ENCODE data around the gene SYT1.

Gene SYT1

DNA sequence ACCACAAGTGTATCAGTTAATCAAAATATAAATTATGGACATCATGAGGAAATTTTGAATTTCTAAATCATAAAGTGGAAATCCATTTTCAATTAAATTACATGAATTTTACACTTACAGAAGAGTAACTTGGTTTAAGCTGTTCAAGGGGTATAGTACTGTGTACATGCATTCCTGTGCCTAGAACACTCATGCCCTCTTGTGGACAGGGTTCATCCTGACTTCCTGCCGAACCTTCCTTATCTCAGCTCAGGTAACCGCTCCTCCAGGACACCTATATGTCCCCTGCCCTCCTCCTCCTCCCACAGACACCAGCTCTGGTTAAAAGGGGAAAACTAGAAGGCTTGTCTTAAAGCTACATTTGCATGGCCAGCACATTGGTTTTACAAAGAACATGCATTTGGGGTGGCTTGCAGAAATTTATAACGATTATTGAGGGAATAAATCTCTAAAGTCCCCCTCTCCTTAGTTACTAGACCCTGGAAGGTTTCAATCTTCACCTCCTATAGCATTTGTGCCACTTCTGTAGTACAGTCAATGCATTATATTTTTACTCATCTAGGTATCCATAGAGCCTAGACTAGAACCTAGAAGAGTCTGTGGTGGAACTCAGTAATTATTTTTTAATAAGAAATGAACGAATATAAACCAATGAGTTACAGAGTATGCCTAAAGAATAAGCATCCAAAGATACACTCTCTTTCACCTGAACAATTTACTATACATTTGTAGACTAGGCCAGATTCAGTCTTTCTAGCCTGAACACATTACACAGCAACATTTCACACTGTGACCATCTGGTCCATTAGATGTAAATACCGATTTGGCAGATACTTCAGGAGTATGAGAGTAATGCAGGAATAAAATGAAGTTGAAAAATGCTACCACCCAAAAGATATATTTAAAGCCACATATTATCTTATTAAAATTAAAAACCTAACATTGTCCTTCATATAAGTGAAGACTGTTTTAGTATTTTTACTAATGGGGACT is 480.6 kb downstream of the SYT1 start:
- H3K9me3 ChIP-seq (ENCODE audit: control insufficient read depth, insufficient read depth, low read length), result no peaks in the 10 kb centered on the region
- H3K27me3 ChIP-seq (ENCODE audit: control insufficient read depth, insufficient read depth, low read length), result no peaks in the 10 kb centered on the region
- no peak overlapping the region for H3K4me3 ChIP-seq (ENCODE audit: low read depth, low read length)
- H3K4me1 ChIP-seq (ENCODE audit: control insufficient read depth, insufficient read depth, low read length), result no peaks in the 10 kb centered on the region
- H3K9ac ChIP-seq (ENCODE audit: low read depth, low read length), result no peak overlapping the region
- no peaks in the 10 kb centered on the region for H3K36me3 ChIP-seq (ENCODE audit: control insufficient read depth, insufficient read depth, low read length)

DNA sequence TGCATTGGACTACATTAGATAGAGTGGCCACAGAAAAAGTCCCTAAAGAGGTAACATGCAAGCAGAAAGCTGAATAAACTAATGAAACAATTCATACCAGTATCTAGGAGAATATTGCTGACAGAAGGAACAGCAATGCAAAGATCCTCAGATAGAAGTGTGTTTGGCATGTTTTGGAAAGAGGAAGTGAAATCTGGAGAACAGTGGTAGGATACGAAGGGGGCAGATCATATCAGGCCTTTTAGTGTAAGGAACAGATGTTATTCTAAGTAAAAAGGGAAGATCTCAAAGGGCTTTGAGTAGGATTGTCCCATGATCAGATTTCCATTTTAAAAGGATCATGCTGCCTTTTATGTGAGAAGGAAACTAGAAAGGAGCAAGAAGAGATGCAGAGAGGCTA is 483.3 kb downstream of the SYT1 start:
- H3K4me1 ChIP-seq (ENCODE audit: control insufficient read depth, insufficient read depth, low read length), result no peaks in the 10 kb centered on the region
- no peaks in the 10 kb centered on the region for H3K36me3 ChIP-seq (ENCODE audit: control insufficient read depth, insufficient read depth, low read length)

GRCh38 chr12:79351251-79351650 is 486.7 kb downstream of the SYT1 start:
- H3K27me3 ChIP-seq (ENCODE audit: control insufficient read depth, insufficient read depth, low read length), result no peaks in the 10 kb centered on the region
- H3K9me3 ChIP-seq (ENCODE audit: control insufficient read depth, insufficient read depth, low read length), result no peaks in the 10 kb centered on the region
- H3K4me1 ChIP-seq (ENCODE audit: control insufficient read depth, insufficient read depth, low read length), result no peaks in the 10 kb centered on the region
- H3K36me3 ChIP-seq (ENCODE audit: control insufficient read depth, insufficient read depth, low read length), result no peaks in the 10 kb centered on the region
- no peak overlapping the region for H3K9ac ChIP-seq (ENCODE audit: low read depth, low read length)
- no peak overlapping the region for H3K4me3 ChIP-seq (ENCODE audit: low read depth, low read length)

More for the DNA sequence above, 483.3 kb downstream of the SYT1 start:
- Histone ChIP-seq H3K27me3 (ENCODE audit: control insufficient read depth, insufficient read depth, low read length) (no peaks in the 10 kb centered on the region), H3K9me3 (ENCODE audit: control insufficient read depth, insufficient read depth, low read length) (no peaks in the 10 kb centered on the region), H3K4me3 (ENCODE audit: low read depth, low read length) (no peak overlapping the region), H3K9ac (ENCODE audit: low read depth, low read length) (no peak overlapping the region)

DNA sequence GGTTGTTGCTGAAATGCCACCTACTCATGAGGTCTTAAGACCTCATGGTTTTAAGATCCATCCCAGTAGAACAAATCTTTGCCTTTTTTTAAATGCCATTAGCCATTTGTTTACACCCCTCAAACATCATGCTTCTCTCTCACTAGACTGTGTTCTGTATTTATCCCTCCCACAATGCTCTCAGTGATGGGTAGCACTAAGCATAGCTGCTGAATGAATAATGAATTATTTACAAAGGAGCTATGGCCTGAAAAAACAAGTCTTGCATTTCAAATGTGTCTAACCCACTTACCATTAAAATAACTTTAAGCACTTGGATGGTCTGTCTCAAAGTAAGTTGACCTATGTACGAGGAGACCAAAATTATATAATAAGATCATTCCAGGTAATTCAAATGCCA is 491.6 kb downstream of the SYT1 start:
- Histone ChIP-seq H3K9ac (ENCODE audit: low read depth, low read length) (no peak overlapping the region), H3K27me3 (ENCODE audit: control insufficient read depth, insufficient read depth, low read length) (no peaks in the 10 kb centered on the region), H3K4me1 (ENCODE audit: control insufficient read depth, insufficient read depth, low read length) (no peaks in the 10 kb centered on the region), H3K9me3 (ENCODE audit: control insufficient read depth, insufficient read depth, low read length) (no peaks in the 10 kb centered on the region), H3K36me3 (ENCODE audit: control insufficient read depth, insufficient read depth, low read length) (no peaks in the 10 kb centered on the region), H3K4me3 (ENCODE audit: low read depth, low read length) (no peak overlapping the region)

DNA sequence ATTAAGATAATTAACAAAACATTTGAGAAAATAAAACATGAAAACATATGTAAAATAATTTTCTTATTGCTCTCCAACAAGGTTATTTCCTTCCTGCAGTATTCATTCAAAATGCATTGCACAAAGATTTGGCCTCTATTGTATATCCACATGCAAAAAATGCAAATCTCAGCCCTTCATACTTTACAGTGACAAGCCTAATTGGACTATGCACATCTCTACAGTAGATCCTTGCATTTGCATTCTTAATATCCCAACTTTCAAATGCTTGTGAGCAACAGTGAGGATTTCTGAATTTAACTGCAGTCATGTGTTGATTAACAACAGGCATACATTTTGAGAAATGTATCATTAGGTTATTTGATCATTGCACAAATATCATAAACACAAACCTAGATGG is 492.5 kb downstream of the SYT1 start:
- no peaks in the 10 kb centered on the region for H3K36me3 ChIP-seq (ENCODE audit: control insufficient read depth, insufficient read depth, low read length)
- no peaks in the 10 kb centered on the region for H3K4me1 ChIP-seq (ENCODE audit: control insufficient read depth, insufficient read depth, low read length)
- H3K4me3 ChIP-seq (ENCODE audit: low read depth, low read length), result no peak overlapping the region
- H3K9ac ChIP-seq (ENCODE audit: low read depth, low read length), result no peak overlapping the region
- H3K9me3 ChIP-seq (ENCODE audit: control insufficient read depth, insufficient read depth, low read length), result no peaks in the 10 kb centered on the region
- H3K27me3 ChIP-seq (ENCODE audit: control insufficient read depth, insufficient read depth, low read length), result no peaks in the 10 kb centered on the region

DNA sequence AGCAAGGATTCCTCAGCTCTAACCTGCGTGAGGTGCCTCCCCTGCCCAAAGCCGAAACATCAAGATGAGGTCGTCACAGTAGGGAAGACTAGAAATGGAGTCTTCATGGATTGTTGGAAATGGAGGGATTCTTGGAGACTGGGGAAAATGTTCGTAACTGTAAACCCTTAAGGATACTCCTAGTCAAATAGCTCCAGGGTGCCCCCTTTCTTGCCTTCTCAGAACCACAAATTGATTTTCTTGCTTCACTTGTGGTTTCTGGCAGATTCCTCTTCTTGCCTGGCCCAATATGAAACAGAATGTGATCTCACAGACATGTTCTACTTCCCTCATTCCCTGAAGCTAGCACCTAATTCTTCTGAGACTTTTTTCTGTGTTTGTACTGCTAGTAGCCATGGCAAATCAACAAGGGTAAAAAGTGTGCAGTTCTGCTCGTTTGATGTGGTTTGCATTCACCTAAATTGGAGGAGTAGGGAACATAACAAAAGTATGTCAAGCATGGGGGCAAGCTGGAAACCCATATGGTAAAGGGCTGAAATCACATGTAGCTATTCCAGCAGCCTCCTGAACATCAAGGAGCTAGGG is 494.2 kb downstream of the SYT1 start:
- H3K9ac ChIP-seq (ENCODE audit: low read depth, low read length), result no peak overlapping the region

GRCh38 chr12:79360286-79360685 is 495.7 kb downstream of the SYT1 start:
- H3K4me3 ChIP-seq (ENCODE audit: low read depth, low read length), result no peak overlapping the region
- H3K9ac ChIP-seq (ENCODE audit: low read depth, low read length), result no peak overlapping the region
- H3K4me1 ChIP-seq (ENCODE audit: control insufficient read depth, insufficient read depth, low read length), result no peaks in the 10 kb centered on the region
- H3K9me3 ChIP-seq (ENCODE audit: control insufficient read depth, insufficient read depth, low read length), result no peaks in the 10 kb centered on the region
- H3K27me3 ChIP-seq (ENCODE audit: control insufficient read depth, insufficient read depth, low read length), result no peaks in the 10 kb centered on the region
- H3K36me3 ChIP-seq (ENCODE audit: control insufficient read depth, insufficient read depth, low read length), result no peaks in the 10 kb centered on the region

More for the DNA sequence above, 494.2 kb downstream of the SYT1 start:
- Histone ChIP-seq H3K36me3 (ENCODE audit: control insufficient read depth, insufficient read depth, low read length) (no peaks in the 10 kb centered on the region), H3K4me1 (ENCODE audit: control insufficient read depth, insufficient read depth, low read length) (no peaks in the 10 kb centered on the region), H3K27me3 (ENCODE audit: control insufficient read depth, insufficient read depth, low read length) (no peaks in the 10 kb centered on the region), H3K4me3 (ENCODE audit: low read depth, low read length) (no peak overlapping the region), H3K9me3 (ENCODE audit: control insufficient read depth, insufficient read depth, low read length) (no peaks in the 10 kb centered on the region)

DNA sequence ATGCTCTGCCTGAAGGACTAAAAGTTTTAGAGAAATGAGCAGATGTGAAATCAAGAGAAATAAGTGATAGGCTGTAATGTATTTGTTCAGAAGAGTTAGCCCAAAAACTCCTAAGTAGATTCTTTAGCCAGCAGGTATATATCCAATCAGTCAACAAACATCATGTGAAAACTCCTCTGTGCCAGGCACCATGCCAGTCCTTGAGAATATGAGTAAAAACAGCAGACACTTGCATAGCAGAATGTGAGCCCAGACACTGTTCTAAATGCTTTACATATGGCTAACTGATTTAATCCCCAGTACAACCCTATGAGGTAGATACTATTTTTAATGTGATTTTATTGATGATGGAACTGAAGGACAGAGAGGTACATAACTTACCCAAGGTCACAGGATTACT is 496.4 kb downstream of the SYT1 start:
- Histone ChIP-seq H3K9me3 (ENCODE audit: control insufficient read depth, insufficient read depth, low read length) (no peaks in the 10 kb centered on the region), H3K9ac (ENCODE audit: low read depth, low read length) (no peak overlapping the region), H3K36me3 (ENCODE audit: control insufficient read depth, insufficient read depth, low read length) (no peaks in the 10 kb centered on the region), H3K4me1 (ENCODE audit: control insufficient read depth, insufficient read depth, low read length) (no peaks in the 10 kb centered on the region), H3K4me3 (ENCODE audit: low read depth, low read length) (no peak overlapping the region), H3K27me3 (ENCODE audit: control insufficient read depth, insufficient read depth, low read length) (no peaks in the 10 kb centered on the region)

DNA sequence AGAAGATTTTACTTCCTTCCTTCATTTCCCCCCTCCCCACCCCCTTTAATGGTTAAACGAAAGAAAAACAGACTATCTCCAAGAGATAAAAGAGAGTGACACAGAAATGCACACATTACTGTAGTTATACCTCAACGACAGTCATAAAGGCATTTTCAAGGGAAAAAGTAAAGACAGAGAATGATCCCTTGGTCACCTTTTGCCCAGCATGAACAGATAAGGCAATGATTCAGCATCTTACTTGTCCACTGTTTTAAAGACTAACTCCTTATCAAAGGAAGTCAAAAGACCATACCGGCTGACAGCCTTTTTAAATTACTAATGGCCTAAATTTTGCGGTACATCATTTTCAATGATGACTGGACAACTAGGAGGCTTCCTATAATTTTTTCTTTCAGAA is 499.6 kb downstream of the SYT1 start:
- H3K27me3 ChIP-seq (ENCODE audit: control insufficient read depth, insufficient read depth, low read length), result no peaks in the 10 kb centered on the region
- no peaks in the 10 kb centered on the region for H3K9me3 ChIP-seq (ENCODE audit: control insufficient read depth, insufficient read depth, low read length)
- H3K9ac ChIP-seq (ENCODE audit: low read depth, low read length), result no peak overlapping the region
- no peaks in the 10 kb centered on the region for H3K36me3 ChIP-seq (ENCODE audit: control insufficient read depth, insufficient read depth, low read length)
- H3K4me3 ChIP-seq (ENCODE audit: low read depth, low read length), result no peak overlapping the region
- H3K4me1 ChIP-seq (ENCODE audit: control insufficient read depth, insufficient read depth, low read length), result peaks cover 3% of the 10 kb centered on the region

- H3K4me1 ChIP-seq (ENCODE audit: control insufficient read depth, insufficient read depth, low read length), result peaks cover 3% of the 10 kb centered on the region
- H3K9me3 ChIP-seq (ENCODE audit: control insufficient read depth, insufficient read depth, low read length), result no peaks in the 10 kb centered on the region
- H3K9ac ChIP-seq (ENCODE audit: low read depth, low read length), result no peak overlapping the region
- H3K36me3 ChIP-seq (ENCODE audit: control insufficient read depth, insufficient read depth, low read length), result no peaks in the 10 kb centered on the region
- no peaks in the 10 kb centered on the region for H3K27me3 ChIP-seq (ENCODE audit: control insufficient read depth, insufficient read depth, low read length)
- no peak overlapping the region for H3K4me3 ChIP-seq (ENCODE audit: low read depth, low read length)
These were observed 501.8 kb downstream of the SYT1 start for GRCh38 chr12:79366374-79366773.

DNA sequence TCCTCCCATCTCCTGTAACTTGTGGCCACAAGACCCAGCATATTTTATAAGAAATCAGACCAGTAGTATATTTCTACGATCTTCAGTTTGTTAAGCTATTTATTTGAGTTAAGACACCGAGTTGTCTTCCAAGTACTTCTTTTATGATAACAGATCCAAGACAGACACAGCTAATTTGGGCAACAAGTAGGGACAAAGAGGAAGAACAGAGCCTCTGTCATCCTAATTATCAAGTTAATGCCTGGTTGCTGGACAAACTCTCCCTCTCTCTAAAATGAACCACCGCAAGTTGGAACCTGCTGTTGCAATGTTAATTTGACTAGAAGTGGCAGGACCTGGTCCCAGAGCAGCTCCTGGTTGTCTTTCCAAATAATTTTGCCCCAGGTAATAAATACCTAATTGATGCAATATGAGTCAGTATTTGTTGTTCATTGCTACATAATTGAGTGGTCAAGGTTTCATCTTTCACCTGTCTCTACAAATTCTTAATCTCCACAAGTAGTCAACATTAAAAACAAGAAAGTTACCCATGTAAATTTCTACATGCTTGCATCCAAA is 502.5 kb downstream of the SYT1 start:
- Histone ChIP-seq H3K9me3 (ENCODE audit: control insufficient read depth, insufficient read depth, low read length) (no peaks in the 10 kb centered on the region), H3K9ac (ENCODE audit: low read depth, low read length) (no peak overlapping the region), H3K36me3 (ENCODE audit: control insufficient read depth, insufficient read depth, low read length) (no peaks in the 10 kb centered on the region)

DNA sequence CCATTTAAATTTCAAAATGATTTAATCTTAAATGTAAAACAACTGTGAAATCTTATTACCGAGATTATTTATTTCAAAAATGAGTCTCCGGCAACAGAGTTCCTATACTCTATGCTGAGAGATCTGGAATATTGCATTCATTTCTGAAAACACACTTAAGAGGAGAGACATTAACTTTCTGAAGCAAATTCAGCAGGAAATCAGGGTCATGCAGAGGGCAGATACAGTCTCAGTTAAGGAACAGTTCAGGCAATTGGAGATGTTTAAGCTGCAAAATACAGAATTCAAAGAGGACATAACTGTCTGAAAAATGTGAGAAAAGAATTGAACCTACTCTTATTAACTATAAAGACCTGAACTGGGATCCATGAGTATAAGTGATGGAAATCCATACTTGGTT is 505.4 kb downstream of the SYT1 start:
- Histone ChIP-seq H3K27me3 (ENCODE audit: control insufficient read depth, insufficient read depth, low read length) (no peaks in the 10 kb centered on the region), H3K4me3 (ENCODE audit: low read depth, low read length) (no peak overlapping the region), H3K9me3 (ENCODE audit: control insufficient read depth, insufficient read depth, low read length) (no peaks in the 10 kb centered on the region), H3K36me3 (ENCODE audit: control insufficient read depth, insufficient read depth, low read length) (no peaks in the 10 kb centered on the region), H3K4me1 (ENCODE audit: control insufficient read depth, insufficient read depth, low read length) (peaks cover 10% of the 10 kb centered on the region), H3K9ac (ENCODE audit: low read depth, low read length) (no peak overlapping the region)

More for the DNA sequence above, 502.5 kb downstream of the SYT1 start:
- no peak overlapping the region for H3K4me3 ChIP-seq (ENCODE audit: low read depth, low read length)
- no peaks in the 10 kb centered on the region for H3K27me3 ChIP-seq (ENCODE audit: control insufficient read depth, insufficient read depth, low read length)
- H3K4me1 ChIP-seq (ENCODE audit: control insufficient read depth, insufficient read depth, low read length), result peaks cover 6% of the 10 kb centered on the region

All from iPS-15b (cell line).